ENCODE data around the gene MSRB1.
"Not testable (repeated sequence)": the region's sequence is repeated elsewhere in the genome, so short reads cannot be mapped to it uniquely, and the experiment has no call there.

The MSRB1 gene

DNA sequence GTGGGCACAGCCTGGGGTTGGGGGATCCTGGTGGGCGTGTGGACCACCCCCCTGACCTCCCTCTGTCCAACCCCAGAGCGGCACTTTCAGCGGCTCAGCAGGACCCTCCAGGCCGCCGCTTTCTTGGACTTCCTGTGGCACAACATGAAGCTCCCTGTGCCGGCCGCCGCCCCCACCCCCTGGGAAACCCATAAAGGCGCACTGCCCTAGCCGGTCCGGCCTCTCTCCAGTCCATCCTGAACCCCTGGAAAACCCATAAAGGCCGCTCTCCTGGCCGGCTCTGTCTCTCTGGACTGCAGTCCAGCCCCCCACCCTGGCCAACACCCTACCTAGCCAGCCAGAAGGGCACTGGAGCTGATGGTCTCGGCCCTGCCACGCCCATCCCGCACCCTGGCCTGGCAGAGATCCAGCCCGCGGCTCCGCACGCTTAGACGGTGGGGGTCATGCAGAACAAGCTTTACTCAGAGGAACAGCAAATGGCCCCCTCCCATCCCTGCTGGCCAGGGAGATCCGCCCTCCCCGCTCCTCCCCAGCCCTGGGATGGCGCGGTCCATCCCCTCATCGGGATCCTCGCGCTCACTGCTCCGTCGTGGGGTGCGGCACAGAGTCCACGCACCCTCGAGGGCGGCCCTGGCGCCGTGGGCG is 35.6 kb upstream of the MSRB1 start:
- no peak for DNase-seq

DNA sequence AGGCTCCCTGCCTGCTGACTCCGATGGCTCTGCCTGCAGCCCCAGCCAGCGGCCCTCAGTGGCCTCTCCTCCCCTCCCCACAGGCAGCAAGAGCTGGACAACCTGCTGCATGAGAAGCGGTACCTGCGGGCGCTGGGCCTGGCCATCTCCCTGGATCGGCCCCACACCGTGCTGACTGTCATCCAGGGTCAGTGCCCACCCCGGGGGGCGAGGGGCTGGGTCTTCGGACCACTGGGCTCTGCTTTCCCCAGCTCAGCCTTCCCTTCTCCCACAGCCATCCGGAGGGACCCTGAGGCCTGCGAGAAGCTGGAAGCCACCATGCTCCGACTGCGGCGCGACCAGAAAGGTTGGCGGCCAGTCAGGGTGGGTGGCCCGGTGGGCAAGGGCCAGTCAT is 34.9 kb upstream of the MSRB1 start:
- DNase-seq: no peak

DNA sequence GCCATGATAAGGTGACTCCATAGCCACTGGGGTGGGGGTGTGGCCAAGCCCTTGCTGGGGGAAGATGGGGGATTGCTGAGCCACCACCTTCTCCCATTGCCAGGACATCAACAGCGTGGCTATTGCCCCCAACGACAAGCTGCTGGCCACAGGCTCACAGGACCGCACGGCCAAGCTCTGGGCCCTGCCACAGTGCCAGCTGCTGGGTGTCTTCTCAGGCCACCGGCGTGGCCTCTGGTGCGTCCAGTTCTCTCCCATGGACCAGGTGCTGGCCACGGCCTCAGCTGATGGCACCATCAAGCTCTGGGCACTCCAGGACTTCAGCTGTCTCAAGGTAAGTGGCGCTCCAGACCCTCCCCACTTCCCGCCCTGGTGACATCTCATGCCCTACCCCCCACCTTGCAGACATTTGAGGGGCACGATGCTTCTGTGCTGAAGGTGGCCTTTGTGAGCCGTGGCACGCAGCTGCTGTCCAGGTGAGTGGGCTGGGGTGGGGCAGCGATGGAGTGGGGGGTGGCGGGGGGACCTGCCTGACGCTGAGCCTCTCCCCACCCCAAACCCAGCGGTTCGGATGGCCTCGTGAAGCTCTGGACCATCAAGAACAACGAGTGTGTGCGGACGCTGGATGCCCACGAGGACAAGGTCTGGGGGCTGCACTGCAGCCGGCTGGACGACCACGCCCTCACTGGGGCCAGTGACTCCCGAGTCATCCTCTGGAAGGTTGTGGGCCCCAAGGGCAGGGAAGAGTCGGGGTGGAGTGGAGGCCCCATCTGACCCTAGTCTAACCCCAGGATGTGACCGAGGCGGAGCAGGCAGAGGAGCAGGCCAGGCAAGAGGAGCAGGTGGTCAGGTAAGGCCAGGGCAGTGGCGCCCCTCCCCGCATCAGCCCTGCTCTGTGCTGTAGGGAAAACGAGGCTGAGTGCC is 34.2 kb upstream of the MSRB1 start:
- DNase-seq: no peak

DNA sequence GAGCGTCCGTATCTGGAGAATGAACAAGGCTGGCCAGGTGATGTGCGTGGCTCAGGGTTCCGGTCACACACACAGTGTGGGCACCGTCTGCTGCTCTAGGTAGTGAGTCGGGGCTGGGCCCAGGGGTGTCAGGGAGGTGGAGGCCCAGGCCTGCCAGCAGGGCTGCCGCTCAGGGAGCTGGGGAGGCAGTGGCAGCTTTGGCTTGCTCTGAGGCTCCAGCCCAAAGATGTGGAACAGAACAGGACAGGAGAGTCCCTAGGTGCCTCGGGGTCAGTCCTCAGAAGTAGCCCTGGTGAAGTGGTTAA is 33.2 kb upstream of the MSRB1 start:
- no peak for DNase-seq

DNA sequence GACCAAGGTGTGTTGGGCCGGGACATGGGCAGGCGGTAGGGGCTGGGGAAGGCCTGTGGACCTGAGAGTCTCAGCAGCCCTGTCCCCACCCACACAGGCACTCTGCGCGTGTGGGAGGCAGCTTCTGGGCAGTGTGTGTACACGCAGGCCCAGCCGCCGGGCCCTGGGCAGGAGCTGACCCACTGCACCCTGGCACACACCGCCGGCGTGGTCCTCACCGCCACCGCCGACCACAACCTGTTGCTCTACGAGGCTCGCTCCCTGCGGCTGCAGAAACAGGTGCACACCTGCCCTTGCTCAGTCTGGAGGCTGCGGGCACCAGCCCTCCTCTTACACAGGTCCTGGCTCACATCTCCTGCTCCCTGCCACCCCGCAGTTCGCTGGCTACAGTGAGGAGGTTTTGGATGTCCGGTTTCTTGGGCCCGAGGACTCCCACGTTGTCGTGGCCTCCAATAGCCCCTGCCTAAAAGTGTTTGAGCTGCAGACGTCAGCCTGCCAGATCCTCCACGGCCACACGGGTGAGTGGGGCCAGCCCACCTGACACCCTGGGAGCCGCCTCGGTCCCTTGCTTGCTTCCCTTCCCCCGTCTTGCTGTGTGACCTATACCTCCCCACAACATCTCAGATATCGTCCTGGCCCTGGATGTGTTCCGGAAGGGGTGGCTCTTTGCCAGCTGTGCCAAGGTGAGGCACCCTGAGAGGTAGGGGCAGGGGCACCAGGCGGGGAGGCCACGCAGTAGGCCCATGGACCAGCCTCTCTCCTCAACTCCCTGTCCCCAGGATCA is 32.6 kb upstream of the MSRB1 start:
- no peak for DNase-seq

DNA sequence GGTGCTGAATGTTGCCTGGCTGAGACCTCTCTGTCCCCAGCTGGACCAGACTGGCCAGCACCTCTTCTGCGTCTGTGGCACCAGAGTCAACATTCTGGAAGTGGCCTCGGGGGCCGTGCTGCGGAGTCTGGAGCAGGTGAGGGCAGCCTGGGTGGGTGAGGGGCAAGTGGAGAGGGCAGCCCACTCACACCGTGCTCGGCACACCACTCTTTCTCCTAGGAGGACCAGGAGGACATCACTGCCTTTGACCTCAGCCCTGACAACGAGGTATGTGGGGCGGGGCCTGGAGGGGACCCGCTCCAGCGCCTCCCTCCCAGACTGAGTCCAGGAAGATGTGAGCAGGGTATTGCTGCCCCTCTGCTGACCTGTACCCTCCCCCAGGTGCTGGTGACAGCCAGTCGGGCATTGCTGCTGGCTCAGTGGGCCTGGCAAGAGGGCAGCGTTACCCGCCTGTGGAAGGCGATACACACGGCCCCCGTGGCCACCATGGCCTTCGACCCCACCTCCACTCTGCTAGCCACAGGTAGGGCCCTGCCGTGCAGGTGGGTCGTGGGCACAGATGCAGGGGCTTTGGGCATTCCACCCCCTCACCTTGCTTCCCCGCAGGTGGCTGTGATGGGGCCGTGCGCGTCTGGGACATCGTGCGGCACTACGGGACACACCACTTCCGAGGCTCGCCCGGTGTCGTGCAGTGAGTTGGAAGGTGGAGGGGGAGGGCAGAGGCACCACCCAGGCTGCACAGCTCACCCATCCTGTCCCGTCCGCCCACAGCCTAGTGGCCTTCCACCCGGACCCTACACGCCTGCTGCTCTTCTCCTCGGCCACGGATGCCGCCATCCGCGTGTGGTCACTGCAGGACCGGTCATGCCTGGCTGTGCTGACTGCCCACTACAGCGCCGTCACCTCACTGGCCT is 31.4 kb upstream of the MSRB1 start:
- DNase-seq: no peak

DNA sequence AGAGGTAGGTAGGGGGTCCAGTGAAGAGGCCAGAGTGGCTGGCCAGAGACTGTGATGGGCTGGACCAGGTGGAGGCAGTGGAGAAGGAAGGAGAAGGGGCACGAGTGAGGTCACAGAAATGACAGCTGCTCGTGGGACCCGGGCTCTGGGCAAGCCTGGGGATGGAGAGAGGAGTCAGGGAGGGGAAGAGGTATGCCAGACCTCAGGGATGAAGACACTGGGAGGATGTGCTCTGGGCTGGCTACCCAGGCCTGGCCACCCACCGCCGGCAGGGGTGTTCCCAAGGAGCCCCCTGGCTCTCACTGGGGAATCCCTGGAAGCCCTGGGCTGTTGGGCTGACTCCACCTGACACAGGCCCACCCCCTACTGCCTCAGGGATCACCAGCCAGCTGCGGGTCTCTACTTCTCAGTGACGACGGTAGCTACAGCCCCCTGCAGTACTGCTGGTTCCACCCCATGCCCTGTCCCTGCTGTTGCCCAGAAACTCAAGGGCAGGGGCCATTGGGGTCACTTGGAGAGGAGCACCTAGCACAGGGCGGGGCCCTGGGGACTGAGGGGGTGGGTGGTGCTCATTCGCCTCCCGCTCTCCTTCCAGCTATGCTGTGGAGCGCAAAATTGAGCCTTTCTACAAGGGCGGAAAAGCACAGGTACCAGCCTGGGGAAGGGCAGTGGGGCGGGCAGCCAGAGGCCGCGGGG is 30.6 kb upstream of the MSRB1 start:
- DNase-seq: no peak

DNA sequence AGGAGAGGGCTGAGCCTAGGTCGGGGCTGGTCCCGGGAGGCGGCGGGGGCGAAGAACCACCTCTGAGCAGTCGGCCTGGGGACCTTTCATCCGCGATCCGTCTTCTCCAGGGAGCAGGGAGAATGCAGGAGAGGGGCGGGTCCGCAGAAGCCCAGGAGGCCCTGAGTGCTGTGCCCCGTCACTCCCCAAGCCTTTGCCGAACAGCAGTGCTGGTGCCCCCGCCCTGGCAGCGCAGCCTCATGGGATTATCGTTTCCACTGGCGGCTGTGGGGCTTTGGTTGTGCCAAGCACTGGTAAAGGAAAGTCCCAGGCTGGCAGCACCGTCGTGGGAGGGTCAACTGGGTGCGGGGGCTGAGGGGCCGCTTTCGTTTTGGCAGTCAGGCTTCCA is 29.5 kb upstream of the MSRB1 start:
- DNase-seq: no peak

DNA sequence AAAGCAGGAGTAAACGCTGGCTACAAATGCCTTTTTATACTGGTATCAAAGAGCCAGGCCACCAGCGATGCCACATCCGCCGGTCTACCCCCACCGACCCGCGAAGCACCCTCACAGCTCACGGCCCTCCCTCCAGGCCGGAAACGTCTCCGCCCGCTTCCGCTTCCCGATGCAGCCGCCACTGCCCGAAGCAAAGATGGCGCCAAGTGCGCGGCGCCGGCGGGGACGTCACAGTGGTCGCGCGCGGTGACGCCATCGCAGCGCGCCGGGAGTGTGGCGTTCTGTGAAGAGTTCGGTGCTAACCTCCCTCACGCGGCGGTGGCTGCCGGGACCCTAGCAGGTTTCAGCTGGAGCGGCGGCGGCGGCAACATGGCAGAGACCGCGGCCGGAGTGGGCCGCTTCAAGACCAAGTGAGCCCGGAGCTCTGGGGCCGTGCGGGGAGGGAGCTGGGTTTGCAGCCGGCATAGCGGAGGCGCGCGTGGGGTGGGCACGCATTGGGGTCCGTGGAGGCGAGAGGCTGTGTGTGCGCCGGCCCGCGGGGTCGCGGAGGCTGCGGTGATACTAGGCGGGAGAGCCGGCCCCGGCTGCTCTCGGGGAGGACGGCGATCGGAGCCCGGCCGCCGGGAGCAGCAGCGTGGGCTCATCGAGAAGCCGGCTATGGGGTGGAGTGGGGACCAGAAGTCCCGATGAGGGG is 28.9 kb upstream of the MSRB1 start, which contains the start of gene TBL3:
TSS of gene TBL3 (plus strand) at position 258 of the 694 bp plus-strand sequence. CDS start at position 370, 112 bp downstream.
- peak; percentile 90 for DNase-seq

DNA sequence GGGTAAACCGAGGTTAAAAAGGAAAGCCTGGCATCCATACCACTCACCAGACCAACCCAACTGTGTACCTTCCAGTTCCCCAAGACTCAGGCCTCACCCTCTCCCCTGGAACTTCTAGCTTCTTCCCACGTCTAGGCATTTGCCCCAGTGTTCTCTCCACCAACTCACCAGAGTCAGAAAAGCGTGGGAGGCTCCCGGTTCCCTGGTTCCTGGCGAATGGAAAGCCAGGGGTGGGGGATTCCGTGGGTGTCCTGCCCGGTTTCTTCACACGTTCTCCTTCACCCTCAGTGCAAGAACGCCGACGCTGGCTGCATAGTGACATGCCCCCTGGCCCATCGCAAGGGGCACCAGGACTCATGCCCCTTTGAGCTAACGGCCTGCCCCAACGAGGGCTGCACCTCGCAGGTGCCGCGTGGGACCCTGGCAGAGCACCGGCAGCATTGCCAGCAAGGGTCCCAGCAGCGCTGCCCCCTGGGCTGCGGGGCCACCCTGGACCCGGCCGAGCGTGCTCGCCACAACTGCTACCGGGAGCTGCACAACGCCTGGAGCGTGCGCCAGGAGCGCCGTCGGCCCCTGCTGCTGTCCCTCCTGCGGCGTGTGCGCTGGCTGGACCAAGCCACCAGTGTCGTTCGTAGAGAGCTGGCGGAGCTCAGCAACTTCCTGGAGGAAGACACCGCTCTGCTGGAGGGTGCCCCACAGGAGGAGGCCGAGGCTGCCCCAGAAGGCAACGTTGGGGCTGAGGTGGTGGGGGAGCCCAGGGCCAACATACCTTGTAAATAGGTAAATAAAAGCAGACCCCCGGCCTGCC is 25.4 kb upstream of the MSRB1 start:
- no peak for DNase-seq

DNA sequence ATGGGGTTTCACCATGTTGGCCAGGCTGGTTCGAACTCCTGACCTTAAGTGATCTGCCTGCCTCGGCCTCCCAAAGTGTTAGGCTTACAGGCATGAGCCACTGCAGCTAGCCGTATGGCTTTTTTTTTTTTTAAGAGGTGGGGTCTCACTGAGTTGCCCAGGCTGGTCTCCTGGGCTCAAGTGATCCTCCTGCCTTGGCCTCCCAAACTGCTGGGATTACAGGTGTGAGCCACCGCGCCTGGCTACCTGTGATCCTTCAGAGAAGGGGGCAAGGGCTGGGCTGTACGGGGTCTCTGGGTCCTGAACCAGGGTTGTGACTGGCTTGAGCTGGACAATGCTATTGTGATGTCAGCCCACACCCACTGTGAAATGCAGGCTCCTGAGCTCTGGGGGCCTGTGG is 23.5 kb upstream of the MSRB1 start, which contains the start of gene RNF151:
TSS of gene RNF151 (plus strand) at position 397 of the 400 bp plus-strand sequence. CDS start 26 bp downstream, outside the sequence.
- DNase-seq: no peak

DNA sequence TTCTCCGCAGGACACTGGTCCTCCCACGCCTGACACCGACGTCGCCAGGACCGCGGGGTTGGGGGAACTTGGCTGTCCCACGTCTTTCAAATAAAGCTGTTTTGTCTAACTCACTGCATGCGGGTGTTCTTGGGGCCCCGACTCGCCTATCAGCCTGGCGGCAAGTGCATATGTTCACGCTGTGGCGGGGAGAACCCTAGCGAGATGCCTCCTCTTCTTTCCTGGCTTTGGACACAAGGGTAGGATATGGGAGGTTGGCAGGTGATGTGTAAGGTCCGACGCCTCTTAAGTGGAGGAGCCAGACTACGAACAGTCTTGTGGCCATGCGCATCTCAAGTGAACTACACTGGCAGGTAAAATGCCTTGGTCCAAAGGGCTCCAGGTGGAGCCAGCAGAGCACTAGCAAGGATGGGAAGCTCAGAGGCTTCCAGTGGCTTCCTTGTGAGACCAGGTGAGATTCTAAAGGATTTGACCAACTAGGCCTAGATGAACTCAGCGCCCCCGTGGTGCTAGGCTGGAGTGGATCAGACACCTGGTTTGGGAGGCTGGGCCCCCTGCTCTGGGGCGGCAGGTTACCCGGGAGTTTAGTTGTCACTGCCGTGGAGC is 22.5 kb upstream of the MSRB1 start:
- no peak for DNase-seq

DNA sequence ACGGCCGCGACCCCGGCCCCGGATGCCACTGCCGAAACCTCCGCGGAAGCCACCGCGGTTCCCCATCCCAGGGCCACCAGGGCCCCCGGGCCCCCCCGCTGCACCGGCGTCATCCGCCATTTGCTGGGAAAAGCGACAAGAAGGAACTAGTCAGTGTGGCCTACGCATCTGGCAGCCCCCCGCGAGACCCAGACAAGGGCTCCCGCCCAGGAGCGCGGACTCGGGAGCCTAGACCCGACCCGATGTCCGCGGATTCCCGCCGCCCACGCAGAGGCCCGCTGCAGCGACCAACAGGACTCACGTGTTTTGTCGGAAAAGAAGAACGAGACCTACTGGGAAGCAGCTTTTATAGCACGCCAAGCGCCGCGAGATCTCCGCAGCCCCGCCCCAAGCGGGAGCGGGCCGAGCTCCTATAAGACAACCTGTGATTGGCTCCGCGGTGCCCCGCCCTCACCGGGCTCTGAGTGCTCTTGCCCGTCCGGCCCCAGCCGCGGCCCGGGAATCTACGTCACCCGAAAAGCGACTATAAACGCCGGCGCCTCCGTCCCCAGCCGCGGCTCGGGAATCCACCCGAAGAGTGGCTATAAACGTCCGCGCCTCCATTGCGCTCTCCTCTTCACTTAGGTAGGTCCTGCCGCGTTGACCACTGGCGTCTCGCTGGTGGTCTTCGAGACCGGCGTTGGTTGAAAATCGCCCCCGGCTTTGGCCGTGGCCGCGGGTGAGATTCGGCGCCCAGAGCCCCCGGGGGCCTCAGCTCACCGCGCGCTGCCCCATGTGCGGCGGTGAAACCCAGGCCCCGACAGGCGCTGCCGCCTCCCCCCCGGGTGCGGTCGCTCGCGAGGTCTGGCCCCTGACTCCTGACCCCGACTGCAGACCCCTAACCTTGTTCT is 21.8 kb upstream of the MSRB1 start, which contains the start of gene RPS2:
TSS of gene RPS2 (minus strand) at position 321 of the 890 bp plus-strand sequence. CDS start at position 120, 201 bp downstream.
- peak; percentile 98 for DNase-seq

DNA sequence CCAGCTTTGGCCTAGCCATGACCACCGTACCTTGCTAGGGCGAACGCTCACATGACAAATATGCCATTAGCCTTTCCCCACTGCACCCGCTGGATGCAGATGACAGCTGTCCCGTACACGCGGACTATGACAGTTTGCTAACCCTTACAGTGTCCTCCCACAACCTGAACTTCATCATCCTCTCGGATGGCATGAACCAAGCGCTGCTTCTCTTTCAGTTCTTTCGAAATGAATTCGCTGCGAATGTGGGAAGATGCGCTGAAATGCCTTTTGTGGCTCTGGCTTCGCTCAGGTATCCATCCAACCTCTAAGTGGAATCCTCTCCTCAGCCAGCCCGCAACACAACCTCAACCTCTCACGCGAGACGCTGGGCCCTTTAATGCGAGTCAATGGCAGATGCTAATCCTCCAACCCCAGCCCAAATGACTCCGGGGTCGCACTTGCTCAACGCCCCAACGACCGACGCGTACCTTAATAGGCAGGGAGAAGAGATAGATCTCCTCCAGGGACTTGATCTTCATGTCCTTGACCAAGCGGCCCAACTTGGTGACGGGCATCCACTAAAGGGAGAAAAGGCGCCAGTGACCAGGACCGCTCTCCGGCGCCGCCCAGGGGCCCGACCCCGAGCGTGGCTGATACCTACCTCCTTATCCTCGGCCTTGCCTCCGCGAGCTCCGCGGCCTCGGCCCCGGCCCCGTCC is 21.0 kb upstream of the MSRB1 start:
- DNase-seq: no peak

DNA sequence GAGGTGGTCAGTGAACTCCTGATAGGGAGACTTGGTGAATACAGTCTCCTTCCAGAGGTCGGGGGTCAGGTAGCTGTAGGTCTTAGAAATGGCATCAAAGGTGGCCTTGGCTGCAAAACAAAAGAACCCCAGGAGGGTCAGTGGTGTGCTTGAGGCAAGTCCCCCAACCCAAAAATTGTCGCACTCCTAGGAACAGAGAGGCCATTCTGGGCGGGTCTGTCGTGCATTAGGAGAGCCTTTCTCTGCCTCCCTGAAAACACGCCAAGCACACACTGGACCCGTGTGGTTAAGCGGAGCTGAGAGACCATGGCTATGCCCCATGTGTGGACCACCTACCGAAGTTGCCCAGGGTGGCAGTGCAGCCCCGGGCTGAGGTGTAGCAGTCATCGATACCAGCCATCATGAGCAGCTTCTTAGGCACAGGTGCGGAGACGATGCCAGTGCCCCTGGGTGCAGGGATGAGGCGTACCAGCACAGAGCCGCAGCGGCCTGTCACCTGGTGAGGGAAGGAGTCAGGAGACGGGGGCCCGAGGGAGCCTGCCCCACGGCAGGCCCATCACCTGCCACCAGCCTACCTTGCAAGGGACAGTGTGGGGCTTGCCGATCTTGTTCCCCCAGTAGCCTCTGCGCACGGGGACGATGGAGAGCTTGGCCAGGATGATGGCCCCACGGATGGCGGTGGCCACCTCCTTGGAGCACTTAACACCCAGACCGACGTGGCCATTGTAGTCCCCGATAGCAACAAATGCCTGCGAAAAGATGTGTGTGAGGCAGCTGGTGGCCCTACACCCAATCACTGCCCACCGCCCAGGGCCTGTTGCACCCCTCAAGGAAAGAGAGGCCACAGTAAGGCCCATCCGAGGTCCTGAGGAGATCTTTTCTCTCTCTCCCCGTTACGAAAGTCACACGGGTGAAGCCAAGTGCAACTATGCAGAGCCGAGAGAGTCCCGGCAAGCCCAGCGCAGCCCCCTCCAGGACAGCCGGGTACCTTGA is 19.5 kb upstream of the MSRB1 start:
- DNase-seq: not testable (repeated sequence)

DNA sequence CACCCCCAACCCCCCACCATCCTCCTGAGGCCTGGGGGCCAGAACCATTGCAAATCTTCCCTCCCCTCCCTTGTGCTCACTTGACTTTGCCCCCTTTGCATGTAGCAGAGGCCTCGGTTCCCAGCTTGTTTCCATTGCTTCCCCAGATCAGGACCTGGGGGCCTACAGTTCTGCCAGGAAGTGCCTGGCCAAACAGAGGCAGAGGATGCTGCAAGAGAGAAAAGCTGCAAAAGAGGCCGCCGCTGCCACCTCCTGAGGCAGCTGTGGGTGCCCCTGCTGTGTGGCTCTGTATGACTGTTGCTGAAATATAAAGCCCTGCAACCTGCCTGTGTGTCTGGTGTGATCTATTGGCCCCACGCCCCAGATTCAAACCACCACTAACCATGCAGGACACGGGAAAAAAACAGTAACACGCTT is 18.7 kb upstream of the MSRB1 start:
- DNase-seq: no peak

Measured in T1000 (cell line).